H9 (cell line): ENCODE measurements around the gene FOXJ3. TPM values are rescaled to one million over a fixed set of nuclear protein-coding genes. Genes with fewer than 3 reads are reported as not detected.
"Not testable (repeated sequence)": the region's sequence is repeated elsewhere in the genome, so short reads cannot be mapped to it uniquely, and the experiment has no call there.

Source experiments
- DNase-seq: peaks from one replicate; pipeline ENCODE4 v3.0.0-alpha.2; 2017
- H2AFZ ChIP-seq: one replicate; pipeline ENCODE4 v1.6.1; 2013; ENCODE audit warnings: mild to moderate bottlenecking, low read length, control low read depth, moderate library complexity
- H2AK5ac ChIP-seq: 2 replicates; pipeline ENCODE4 v1.6.1; 2013; ENCODE audit warnings: low read length, control low read depth, mixed read lengths; ENCODE audit not compliant: insufficient read length
- H2BK120ac ChIP-seq: one replicate; pipeline ENCODE4 v1.6.1; 2013; ENCODE audit warnings: low read depth, mild to moderate bottlenecking, low read length, control low read depth, inconsistent platforms; ENCODE audit not compliant: poor library complexity, severe bottlenecking
- H2BK12ac ChIP-seq: 2 replicates; pipeline ENCODE4 v1.6.1; 2013; ENCODE audit warnings: low read length, control low read depth, mixed read lengths, low read depth; ENCODE audit not compliant: insufficient read length
- H2BK15ac ChIP-seq: 2 replicates; pipeline ENCODE4 v1.6.1; 2013; ENCODE audit warnings: low read depth, low read length, control low read depth
- H2BK20ac ChIP-seq: one replicate; pipeline ENCODE4 v1.6.1; 2013; ENCODE audit warnings: low read depth, mild to moderate bottlenecking, low read length, control low read depth, inconsistent platforms; ENCODE audit not compliant: poor library complexity, severe bottlenecking
- H2BK5ac ChIP-seq: 2 replicates; pipeline ENCODE4 v1.6.1; 2013; ENCODE audit warnings: low read length, control low read depth, mixed read lengths; ENCODE audit not compliant: insufficient read length
- H3K14ac ChIP-seq: 2 replicates; pipeline ENCODE4 v1.6.1; 2013; ENCODE audit warnings: low read length, control low read depth; ENCODE audit not compliant: insufficient read depth
- H3K18ac ChIP-seq: 2 replicates; pipeline ENCODE4 v1.6.1; 2013; ENCODE audit warnings: low read depth, mild to moderate bottlenecking, mixed read lengths, low read length, control low read depth; ENCODE audit not compliant: insufficient read length
- H3K23ac ChIP-seq: 2 replicates; pipeline ENCODE4 v1.6.1; 2013; ENCODE audit warnings: low read length, control low read depth, mixed read lengths, low read depth; ENCODE audit not compliant: insufficient read length
- H3K23me2 ChIP-seq: 2 replicates; pipeline ENCODE4 v1.6.1; 2013; ENCODE audit warnings: low read depth, mild to moderate bottlenecking, mixed read lengths, low read length, control low read depth; ENCODE audit not compliant: insufficient read length, poor library complexity, severe bottlenecking
- H3K27ac ChIP-seq: 2 replicates; pipeline ENCODE4 v1.5.1; 2013; ENCODE audit warnings: low read length, control low read depth, mixed read lengths, low read depth; ENCODE audit not compliant: insufficient read length
- H3K27me3 ChIP-seq: 2 replicates; pipeline ENCODE4 v1.6.1; 2013; ENCODE audit warnings: low read length, control low read depth, inconsistent platforms; ENCODE audit not compliant: insufficient read depth
- H3K4ac ChIP-seq: 2 replicates; pipeline ENCODE4 v1.6.1; 2013; ENCODE audit warnings: low read depth, mild to moderate bottlenecking, control low read depth, inconsistent platforms, low read length, moderate library complexity
- H3K4me1 ChIP-seq: 2 replicates; pipeline ENCODE4 v1.6.1; 2013; ENCODE audit warnings: low read length, control low read depth, inconsistent platforms; ENCODE audit not compliant: insufficient read depth
- H3K4me2 ChIP-seq: 2 replicates; pipeline ENCODE4 v1.6.1; 2013; ENCODE audit warnings: low read length, control low read depth, mixed read lengths; ENCODE audit not compliant: insufficient read length, insufficient read depth
- H3K56ac ChIP-seq: 2 replicates; pipeline ENCODE4 v1.6.1; 2013; ENCODE audit warnings: low read depth, mild to moderate bottlenecking, mixed read lengths, low read length, control low read depth; ENCODE audit not compliant: insufficient read length
- H3K79me1 ChIP-seq: 2 replicates; pipeline ENCODE4 v1.6.1; 2013; ENCODE audit warnings: low read depth, mild to moderate bottlenecking, moderate library complexity, low read length, control low read depth, inconsistent platforms; ENCODE audit not compliant: insufficient read depth, poor library complexity, severe bottlenecking
- H3K79me2 ChIP-seq: 2 replicates; pipeline ENCODE4 v1.6.1; 2013; ENCODE audit warnings: low read length, control low read depth, inconsistent platforms; ENCODE audit not compliant: insufficient read depth
- H3K9ac ChIP-seq: 2 replicates; pipeline ENCODE4 v1.6.1; 2013; ENCODE audit warnings: low read length, control low read depth, mixed read lengths; ENCODE audit not compliant: insufficient read length; ENCODE audit errors: extremely low read depth
- H3K9me3 ChIP-seq: one replicate; pipeline ENCODE4 v1.6.1; 2013; ENCODE audit warnings: low read depth, low read length, inconsistent platforms; ENCODE audit not compliant: control insufficient read depth
- H3T11ph ChIP-seq: one replicate; pipeline ENCODE4 v1.6.1; 2013; ENCODE audit warnings: mild to moderate bottlenecking, low read length, control low read depth, inconsistent platforms
- H4K20me1 ChIP-seq: one replicate; pipeline ENCODE4 v1.6.1; 2013; ENCODE audit not compliant: control insufficient read depth, insufficient read length, insufficient read depth
- H4K5ac ChIP-seq: 2 replicates; pipeline ENCODE4 v1.6.1; 2013; ENCODE audit warnings: low read depth, mild to moderate bottlenecking, mixed read lengths, low read length, control low read depth; ENCODE audit not compliant: insufficient read length
- H4K8ac ChIP-seq: replicated peaks from 2 replicates; pipeline ENCODE4 v1.6.1; 2013; ENCODE audit warnings: low read length, control low read depth, mixed read lengths, low read depth; ENCODE audit not compliant: insufficient read length
- H4K91ac ChIP-seq: 2 replicates; pipeline ENCODE4 v1.6.1; 2013; ENCODE audit warnings: low read depth, mild to moderate bottlenecking, moderate library complexity, mixed read lengths, low read length, control low read depth; ENCODE audit not compliant: insufficient read length
- H3K27ac Mint-ChIP-seq, 3 experiments: 2 replicates in 2 of 3; 3 replicates in 1 of 3; pipeline ENCODE4 v1.8.0; 2020 to 2021; ENCODE audit warnings: mixed read lengths in 3 of 3, mild to moderate bottlenecking in 1 of 3, moderate library complexity in 1 of 3
- H3K27me3 Mint-ChIP-seq: 2 replicates; pipeline ENCODE4 v1.8.0; 2021; ENCODE audit warnings: low read depth, mild to moderate bottlenecking, moderate library complexity, mixed read lengths
- H3K36me3 Mint-ChIP-seq, 3 experiments: 2 replicates in 2 of 3; 3 replicates in 1 of 3; pipeline ENCODE4 v1.8.0; 2020 to 2021; ENCODE audit warnings: low read depth in 3 of 3, mixed read lengths in 3 of 3; ENCODE audit not compliant: insufficient read depth in 1 of 3
- H3K4me1 Mint-ChIP-seq, 2 experiments: 2 replicates each; pipeline ENCODE4 v1.8.0; 2020; ENCODE audit warnings: mixed read lengths in 2 of 2
- H3K4me3 Mint-ChIP-seq, 2 experiments: 2 replicates in 1 of 2; 3 replicates in 1 of 2; pipeline ENCODE4 v1.8.0; 2020 to 2021; ENCODE audit warnings: mild to moderate bottlenecking in 2 of 2, mixed read lengths in 2 of 2, moderate library complexity in 1 of 2
- H3K9me3 Mint-ChIP-seq, 2 experiments: 2 replicates in 1 of 2; 3 replicates in 1 of 2; pipeline ENCODE4 v1.8.0; 2020; ENCODE audit warnings: mild to moderate bottlenecking in 2 of 2, mixed read lengths in 2 of 2, moderate library complexity in 1 of 2
- CTCF ChIP-seq: fragments of 200-600 bp; sonication (generic); conservative IDR thresholded peaks from 3 replicates; pipeline ENCODE4 v1.8.0; 2021; ENCODE audit warnings: antibody characterized with exemption, mild to moderate bottlenecking
- WGBS: extraction: QIAGEN DNeasy Blood & Tissue Kit; methylation state at CpG from one replicate; pipeline ENCODE4 v1.1.7; 2013; ENCODE audit warnings: missing lambda C conversion rate, low lambda C conversion rate, mixed read lengths; ENCODE audit not compliant: insufficient read length; ENCODE audit errors: extremely low coverage; 5-methylcytosine and 5-hydroxymethylcytosine counted together
- total RNA-seq: library from RNA; stranded (reverse); gene quantifications from 2 replicates; pipeline ENCODE4 v1.2.1, GENCODE V29; 2021

The FOXJ3 gene
- total RNA-seq, 1 experiment from 2014 or later: 49.9 TPM

- no peak overlapping the region for H2BK5ac ChIP-seq
- TF ChIP-seq CTCF: no peak
- peak overlapping the region in 2 of 3 experiments; percentile 23 to 60; a peak in 3 of 7 replicates for H3K27ac Mint-ChIP-seq
- peaks cover 4% of the 10 kb centered on the region; the same call in 1 of the 2 replicates for H3K4me1 ChIP-seq
- H2BK12ac ChIP-seq: no peak overlapping the region
- H2BK20ac ChIP-seq: no peak overlapping the region
- no peak overlapping the region for H2BK120ac ChIP-seq
- H3K36me3 Mint-ChIP-seq: peaks cover 13 to 18% (median 17%) of the 10 kb centered on the region in 3 experiments
- no peak overlapping the region for H3K14ac ChIP-seq
- no peak overlapping the region for H3T11ph ChIP-seq
- H3K9me3 ChIP-seq: no peaks in the 10 kb centered on the region
- no peak overlapping the region for H2AK5ac ChIP-seq
- no peak overlapping the region for H4K8ac ChIP-seq
- H3K23ac ChIP-seq: no peak overlapping the region
- no peaks in the 10 kb centered on the region for H3K27me3 Mint-ChIP-seq
- H3K23me2 ChIP-seq: no peaks in the 10 kb centered on the region
- H3K4me1 Mint-ChIP-seq: peaks cover 36 to 39% of the 10 kb centered on the region in 2 experiments
- no peaks in the 10 kb centered on the region for H3K27me3 ChIP-seq
- no peak overlapping the region for H2AFZ ChIP-seq
- no peak overlapping the region for H3K4ac ChIP-seq
- no peaks in the 10 kb centered on the region for H3K9me3 Mint-ChIP-seq
- no peak overlapping the region for H4K5ac ChIP-seq
- no peaks in the 10 kb centered on the region for H4K20me1 ChIP-seq
- DNase-seq: no peak
- H2BK15ac ChIP-seq: no peak overlapping the region
- WGBS: no CpG with 5 or more reads among the region's 6 CpGs
- peaks cover 14% of the 10 kb centered on the region for H3K79me1 ChIP-seq
- H3K18ac ChIP-seq: no peak overlapping the region
- H3K27ac ChIP-seq: no peak overlapping the region
- no peak overlapping the region for H3K9ac ChIP-seq
- no peak overlapping the region for H3K56ac ChIP-seq
- H3K4me3 Mint-ChIP-seq: no peak overlapping the region
- no peak overlapping the region for H4K91ac ChIP-seq
- no peak overlapping the region for H3K4me2 ChIP-seq
- peaks cover 6% of the 10 kb centered on the region; the same call in 1 of the 2 replicates for H3K79me2 ChIP-seq
Measured at GRCh38 chr1:42209526-42210251, 125.3 kb downstream of the FOXJ3 start.

DNA sequence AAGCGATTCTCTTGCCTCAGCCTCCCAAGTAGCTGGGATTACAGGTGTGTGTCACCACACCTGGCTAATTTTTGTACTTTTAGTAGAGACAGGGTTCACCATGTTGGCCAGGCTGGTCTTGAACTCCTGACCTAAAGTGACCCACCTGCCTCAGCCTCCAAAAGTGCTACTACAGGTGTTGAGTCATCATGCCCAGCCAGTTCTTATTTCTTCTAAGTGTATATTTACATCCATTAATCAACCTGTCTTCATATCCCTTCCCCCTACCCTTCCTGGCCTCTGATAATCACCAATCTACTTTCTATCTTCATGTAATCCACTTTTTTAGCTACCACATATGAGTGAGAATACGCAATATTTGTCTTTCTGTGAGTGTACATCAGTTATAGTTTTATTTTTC is 128.1 kb downstream of the FOXJ3 start:
- H4K8ac ChIP-seq, H3K14ac ChIP-seq, H4K20me1 ChIP-seq, H3K79me2 ChIP-seq, H3K23me2 ChIP-seq, H3K4me2 ChIP-seq, H3T11ph ChIP-seq, H2BK20ac ChIP-seq, H2AK5ac ChIP-seq, H4K5ac ChIP-seq, H3K23ac ChIP-seq, H3K56ac ChIP-seq, H3K9me3 Mint-ChIP-seq, H3K4me3 Mint-ChIP-seq, H4K91ac ChIP-seq, H2BK15ac ChIP-seq, H2AFZ ChIP-seq, H3K9ac ChIP-seq, H3K4ac ChIP-seq, H2BK120ac ChIP-seq, H3K27ac ChIP-seq, H3K18ac ChIP-seq, H3K4me1 ChIP-seq, H2BK5ac ChIP-seq, H3K27me3 Mint-ChIP-seq, H2BK12ac ChIP-seq, H3K9me3 ChIP-seq, H3K27me3 ChIP-seq, DNase-seq: not testable (repeated sequence)
- Mint-ChIP-seq H3K36me3 (peaks cover 20 to 26% (median 21%) of the 10 kb centered on the region in 3 experiments), H3K27ac (peak overlapping the region in 1 of 3 experiments; percentile 56; a peak in 1 of 7 replicates), H3K4me1 (peaks cover 19 to 20% of the 10 kb centered on the region in 2 experiments)
- peaks cover 14% of the 10 kb centered on the region for H3K79me1 ChIP-seq
- no CpG with 5 or more reads among the region's 2 CpGs for WGBS
